Thymus (tissue), 11 donors: ENCODE measurements around the gene PCED1B. TPM values are rescaled to one million over a fixed set of nuclear protein-coding genes. Genes with fewer than 3 reads are reported as not detected.
"Not testable (repeated sequence)": the region's sequence is repeated elsewhere in the genome, so short reads cannot be mapped to it uniquely, and the experiment has no call there.

Experiments used
- DNase-seq, 9 donors: peaks; one replicate each; pipeline ENCODE4 v3.0.0-alpha.2; 2013; ENCODE audit warnings: low spot score in 9 of 9, low read depth in 6 of 9, missing footprints in 1 of 9
- H3K27ac ChIP-seq, 2 donors: one replicate each; pipeline ENCODE4 v1.5.1; 2013; ENCODE audit warnings: control low read depth in 1 of 2, low read depth in 1 of 2, low read length in 1 of 2, mild to moderate bottlenecking in 1 of 2, moderate library complexity in 1 of 2
- H3K27me3 ChIP-seq, 2 donors: one replicate each; pipeline ENCODE4 v1.5.1; 2013; ENCODE audit warnings: low read length in 1 of 2; ENCODE audit not compliant: control insufficient read depth in 2 of 2, insufficient read depth in 1 of 2
- H3K36me3 ChIP-seq, 2 donors: one replicate each; pipeline ENCODE4 v1.5.1; 2013; ENCODE audit warnings: low read length in 1 of 2, mild to moderate bottlenecking in 1 of 2, moderate library complexity in 1 of 2; ENCODE audit not compliant: control insufficient read depth in 2 of 2, insufficient read depth in 2 of 2
- H3K4me1 ChIP-seq, 2 donors: one replicate each; pipeline ENCODE4 v1.5.1; 2013; ENCODE audit warnings: low read length in 2 of 2; ENCODE audit not compliant: control insufficient read depth in 2 of 2, insufficient read depth in 2 of 2
- H3K4me3 ChIP-seq, 2 donors: one replicate each; pipeline ENCODE4 v1.5.1; 2013; ENCODE audit warnings: low read length in 2 of 2, control low read depth in 1 of 2, mild to moderate bottlenecking in 1 of 2
- H3K9me3 ChIP-seq, 2 donors: one replicate each; pipeline ENCODE4 v1.5.1; 2013; ENCODE audit warnings: low read length in 1 of 2, mild to moderate bottlenecking in 1 of 2; ENCODE audit not compliant: control insufficient read depth in 2 of 2, insufficient read depth in 1 of 2
- WGBS: extraction: QIAGEN DNeasy Blood & Tissue Kit; methylation state at CpG from one replicate; pipeline ENCODE4 v1.1.7; 2013; 5-methylcytosine and 5-hydroxymethylcytosine counted together
- polyA plus RNA-seq: library from polyadenylated mRNA; stranded (reverse); fragments of 200-250 nt; gene quantifications from one replicate; pipeline ENCODE4 v1.2.3, GENCODE V29; 2013
- total RNA-seq: library from RNA; stranded (reverse); fragments of 120-200 nt; gene quantifications from one replicate; pipeline ENCODE4 v1.2.4, GENCODE V29; 2013
- donor health status: healthy.

Gene PCED1B
- total and polyA plus RNA-seq, 2 donors = 1.7 to 7.7 TPM

DNA sequence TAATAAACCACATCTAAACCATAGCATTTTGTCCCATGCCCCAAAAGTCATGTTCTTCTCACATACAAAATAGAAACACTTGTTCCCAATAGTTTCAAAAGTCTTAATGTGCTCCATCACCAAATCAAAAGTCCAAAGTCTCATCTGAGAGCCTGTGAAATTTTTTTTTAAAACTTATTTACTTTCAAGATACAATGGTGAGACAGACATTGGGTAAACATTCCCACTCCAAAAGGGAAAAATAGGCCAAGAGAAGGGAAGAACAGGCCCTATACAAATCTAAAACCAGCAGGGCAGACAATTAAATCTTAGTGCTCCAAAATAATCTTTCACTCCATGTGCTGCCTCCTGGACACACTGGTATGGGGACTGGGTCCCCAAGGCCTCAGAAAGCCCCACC lies 84.7 kb downstream of the PCED1B start:
- no peaks in the 10 kb centered on the region for H3K27me3 ChIP-seq
- no peaks in the 10 kb centered on the region for H3K36me3 ChIP-seq
- H3K9me3 ChIP-seq = no peaks in the 10 kb centered on the region
- H3K4me1 ChIP-seq = no peaks in the 10 kb centered on the region
- no peak for DNase-seq
- no peak overlapping the region for H3K27ac ChIP-seq
- H3K4me3 ChIP-seq = no peak overlapping the region

DNA sequence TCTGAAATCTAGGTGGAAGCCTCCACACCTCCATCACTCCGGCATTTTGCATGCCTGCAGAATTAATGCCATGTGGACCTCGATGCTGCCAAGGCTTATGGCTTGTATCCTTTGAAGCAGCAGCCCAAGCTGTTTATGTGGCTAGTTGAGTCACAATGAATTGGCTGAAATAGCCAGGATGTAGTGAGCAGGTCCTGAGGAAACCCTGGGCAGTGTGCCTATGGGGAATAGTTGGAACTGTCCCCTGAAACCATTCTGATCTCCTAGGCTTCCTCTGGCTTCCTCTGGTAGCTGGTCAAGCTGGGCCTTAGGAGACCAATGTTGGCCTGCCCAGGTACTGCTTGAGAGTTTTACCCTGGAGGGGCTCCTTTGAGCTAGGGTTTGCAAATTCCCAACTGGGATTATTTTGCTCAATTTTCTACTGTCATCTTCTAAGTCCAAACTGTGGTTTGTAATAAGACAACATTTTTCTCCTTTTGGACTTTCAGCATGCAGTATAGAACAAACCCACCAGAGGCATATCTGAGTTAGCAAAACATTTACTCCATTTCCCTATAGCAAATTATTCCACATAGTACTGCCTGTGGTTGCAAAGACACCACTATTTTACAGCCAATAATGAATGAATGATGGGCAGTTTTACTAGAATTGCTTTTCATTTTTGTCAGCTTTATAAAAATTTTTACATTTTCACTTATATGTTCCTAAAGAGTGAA lies 85.5 kb downstream of the PCED1B start:
- Histone ChIP-seq H3K27ac (no peak overlapping the region), H3K27me3 (no peaks in the 10 kb centered on the region)

DNA sequence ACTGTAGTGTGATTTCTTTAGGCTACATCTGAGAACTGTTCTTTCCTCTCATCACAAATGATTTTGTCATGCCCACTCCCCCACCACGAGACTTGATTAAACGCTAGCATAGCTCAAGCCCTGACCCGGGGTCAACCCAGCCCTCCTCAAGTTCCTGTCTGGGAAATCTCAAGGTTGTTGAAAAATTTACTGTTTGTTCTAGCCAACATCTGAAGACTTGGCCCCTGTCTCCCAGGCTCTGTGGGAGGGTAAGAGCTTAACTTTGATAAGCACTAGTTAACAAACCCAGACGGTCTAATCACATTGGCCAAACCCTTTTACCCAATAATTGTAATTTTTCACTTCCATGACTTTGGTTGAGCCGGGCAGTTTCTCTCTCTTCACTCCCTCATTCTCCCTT lies 86.5 kb downstream of the PCED1B start:
- H3K4me1 ChIP-seq = no peaks in the 10 kb centered on the region
- no peaks in the 10 kb centered on the region for H3K9me3 ChIP-seq
- no peaks in the 10 kb centered on the region for H3K27me3 ChIP-seq
- no peak overlapping the region for H3K27ac ChIP-seq
- H3K36me3 ChIP-seq = no peaks in the 10 kb centered on the region
- 94% methylated on average over 5 of the region's 5 CpGs for WGBS
- no peak for DNase-seq
- H3K4me3 ChIP-seq = no peak overlapping the region

More for the DNA sequence above, 85.5 kb downstream of the PCED1B start:
- Histone ChIP-seq H3K36me3 (no peaks in the 10 kb centered on the region), H3K4me3 (no peak overlapping the region), H3K9me3 (no peaks in the 10 kb centered on the region), H3K4me1 (no peaks in the 10 kb centered on the region)
- 97% methylated on average over 2 of the region's 2 CpGs for WGBS
- no peak for DNase-seq

DNA sequence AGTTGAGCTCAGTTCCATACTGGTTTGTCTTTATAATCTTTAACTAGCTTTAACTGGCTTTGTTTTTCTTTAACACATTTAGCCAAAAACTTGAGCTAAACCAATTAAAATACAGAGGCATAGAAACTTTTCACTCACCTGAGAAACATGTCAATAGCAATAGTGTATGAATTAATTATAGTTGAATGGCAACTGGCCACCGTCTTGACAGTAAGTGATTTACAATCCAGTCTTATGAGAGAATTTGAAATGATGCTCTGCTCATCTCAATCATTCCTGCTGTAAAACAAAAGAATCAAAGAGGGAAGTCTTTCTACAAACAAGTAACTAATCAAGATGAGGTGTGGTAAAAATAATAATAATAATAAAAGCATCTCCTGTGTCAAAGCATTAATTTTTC lies 86.9 kb downstream of the PCED1B start:
- Histone ChIP-seq H3K27ac (no peak overlapping the region), H3K4me3 (no peak overlapping the region), H3K36me3 (no peaks in the 10 kb centered on the region), H3K27me3 (no peaks in the 10 kb centered on the region), H3K4me1 (no peaks in the 10 kb centered on the region), H3K9me3 (no peaks in the 10 kb centered on the region)
- 99% methylated on average over 1 of the region's 1 CpG for WGBS
- DNase-seq = no peak

DNA sequence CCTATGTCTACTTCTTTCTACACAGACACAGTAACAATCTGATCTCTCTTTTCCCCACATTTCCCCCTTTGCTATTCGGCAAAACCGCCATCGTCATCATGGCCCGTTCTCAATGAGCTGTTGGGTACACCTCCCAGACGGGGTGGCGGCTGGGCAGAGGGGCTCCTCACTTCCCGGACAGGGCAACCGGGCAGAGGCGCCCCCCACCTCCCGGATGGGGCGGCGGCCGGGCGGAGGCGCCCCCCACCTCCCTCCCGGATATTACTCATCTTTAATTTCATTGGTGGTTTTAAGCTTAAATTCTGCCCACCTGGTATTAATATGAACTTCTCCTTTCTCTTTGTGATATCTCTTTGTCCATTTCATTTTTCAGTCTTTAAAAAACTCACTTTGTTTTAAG lies 90.9 kb downstream of the PCED1B start:
- not testable (repeated sequence) for H3K27me3 ChIP-seq, H3K36me3 ChIP-seq, H3K9me3 ChIP-seq, DNase-seq, H3K4me3 ChIP-seq, H3K4me1 ChIP-seq, H3K27ac ChIP-seq
- WGBS = 98% methylated on average over 16 of the region's 16 CpGs

DNA sequence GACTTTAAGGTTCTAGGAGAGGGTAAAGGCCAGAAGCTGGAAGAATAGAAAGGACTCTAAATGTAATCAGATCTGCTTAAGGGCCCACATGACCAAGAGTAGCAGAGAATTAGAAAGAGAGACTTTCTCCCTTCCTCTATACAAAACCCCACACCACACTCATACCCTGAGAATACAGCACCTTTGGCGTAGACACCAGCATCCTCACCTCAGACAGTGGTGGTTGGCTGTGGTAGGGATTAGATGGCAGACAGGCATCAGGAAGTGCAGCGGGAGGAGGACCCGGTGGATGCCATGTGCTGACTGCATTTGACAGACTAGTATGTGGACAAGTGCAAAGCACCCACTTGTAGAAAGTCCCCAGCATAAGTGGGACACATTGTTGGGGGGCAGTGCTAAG lies 98.6 kb downstream of the PCED1B start:
- H3K4me3 ChIP-seq = no peak overlapping the region
- WGBS = 92% methylated on average over 3 of the region's 3 CpGs

DNA sequence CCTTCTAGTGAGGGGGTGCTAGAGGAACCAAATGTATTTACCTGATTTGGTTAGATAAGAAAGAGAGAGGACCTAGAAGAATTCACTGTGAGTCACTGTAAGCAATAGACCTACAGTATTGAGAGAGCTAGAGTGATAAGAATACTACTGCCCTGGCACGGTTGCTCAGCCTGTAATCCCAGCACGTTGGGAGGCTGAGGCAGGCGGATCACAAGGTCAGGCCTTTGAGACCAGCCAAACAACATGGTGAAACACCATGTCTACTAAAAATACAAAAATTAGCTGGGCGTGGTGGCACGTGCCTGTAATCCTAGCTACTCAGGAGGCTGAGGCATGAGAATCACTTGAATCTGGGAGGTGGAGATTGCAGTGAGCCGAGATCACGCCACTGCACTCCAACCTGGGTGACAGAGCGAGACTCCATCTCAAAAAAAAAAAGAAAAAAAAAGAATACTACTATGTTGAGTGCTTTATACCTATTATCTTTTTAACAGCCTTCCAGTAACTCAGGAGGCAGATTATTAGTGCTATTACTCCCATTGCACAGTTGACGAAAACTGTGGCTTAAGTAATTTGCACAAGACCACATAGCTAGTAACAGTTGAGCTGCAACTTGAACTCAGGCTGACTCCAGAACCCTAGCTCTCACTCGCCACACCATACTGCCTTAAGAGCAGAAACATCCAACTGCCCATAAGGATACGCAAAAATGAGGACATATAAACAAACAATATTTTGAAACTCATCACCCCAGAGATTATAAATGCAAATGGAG lies 102.9 kb downstream of the PCED1B start:
- H3K27me3 ChIP-seq, H3K4me3 ChIP-seq, H3K27ac ChIP-seq, H3K4me1 ChIP-seq, H3K9me3 ChIP-seq, DNase-seq, H3K36me3 ChIP-seq: not testable (repeated sequence)
- WGBS = 97% methylated on average over 11 of the region's 11 CpGs

More for the DNA sequence above, 98.6 kb downstream of the PCED1B start:
- no peak for DNase-seq
- Histone ChIP-seq H3K27me3 (no peaks in the 10 kb centered on the region), H3K36me3 (no peaks in the 10 kb centered on the region), H3K27ac (no peak overlapping the region), H3K4me1 (no peaks in the 10 kb centered on the region), H3K9me3 (no peaks in the 10 kb centered on the region)

DNA sequence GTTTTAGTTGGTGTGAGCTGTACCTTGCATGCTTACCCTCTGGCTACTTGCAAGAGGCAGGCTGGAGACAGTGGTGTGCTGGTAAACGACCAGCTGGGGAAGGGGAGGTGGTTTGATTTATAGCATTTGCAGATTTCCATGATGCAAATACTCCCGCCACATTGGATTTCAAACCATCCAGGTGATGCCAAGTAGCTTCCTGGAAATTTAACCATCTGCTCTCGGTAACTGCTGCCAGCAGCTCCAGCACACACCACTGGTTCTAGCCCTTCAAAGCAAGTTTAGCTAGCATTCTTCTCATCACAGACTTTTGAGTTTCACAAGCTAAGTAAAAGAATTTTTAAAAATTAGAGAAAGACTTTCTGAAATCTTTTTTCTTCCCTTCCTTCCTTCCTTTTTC lies 104.8 kb downstream of the PCED1B start:
- Histone ChIP-seq H3K36me3 (no peaks in the 10 kb centered on the region), H3K4me3 (no peak overlapping the region), H3K27me3 (no peaks in the 10 kb centered on the region), H3K9me3 (no peaks in the 10 kb centered on the region), H3K27ac (no peak overlapping the region), H3K4me1 (no peaks in the 10 kb centered on the region)
- 80% methylated on average over 3 of the region's 3 CpGs for WGBS
- DNase-seq = no peak

DNA sequence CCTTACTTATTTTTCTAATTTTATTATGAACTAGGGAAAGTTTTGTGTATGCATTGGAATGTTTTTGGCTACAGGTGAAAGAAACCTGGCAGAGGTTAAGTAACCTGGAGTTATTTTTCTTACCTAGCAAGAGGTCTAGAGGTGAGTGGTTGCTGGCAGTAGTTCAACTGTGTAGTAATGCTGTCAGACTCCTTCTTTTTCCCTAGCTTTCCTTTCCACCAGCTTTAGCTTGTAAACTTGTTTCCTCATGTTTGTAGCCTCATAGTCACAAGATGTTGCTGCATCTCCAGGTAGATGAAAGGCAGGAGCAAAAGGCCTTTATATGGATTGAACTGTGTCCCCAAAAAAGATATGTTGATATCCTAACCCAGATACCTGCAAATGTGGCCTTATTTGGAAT lies 105.4 kb downstream of the PCED1B start:
- Histone ChIP-seq H3K36me3 (no peaks in the 10 kb centered on the region), H3K4me1 (no peaks in the 10 kb centered on the region), H3K4me3 (no peak overlapping the region), H3K27ac (peak overlapping the region in 1 of 2 donors; percentile 53), H3K27me3 (no peaks in the 10 kb centered on the region), H3K9me3 (no peaks in the 10 kb centered on the region)
- DNase-seq = no peak
